ENCODE results near the gene KLF13.
"Not testable (repeated sequence)": the region's sequence is repeated elsewhere in the genome, so short reads cannot be mapped to it uniquely, and the experiment has no call there.

KLF13 gene

GRCh38 chr15:31347067-31347975 lies 20.7 kb downstream of the KLF13 start:
- no peak for DNase-seq (ENCODE audit: low spot score)

- DNase-seq (ENCODE audit: low spot score): no peak
These were observed 21.6 kb downstream of the KLF13 start for GRCh38 chr15:31347981-31348803.

- DNase-seq (ENCODE audit: low spot score): no peak
These were observed 22.9 kb downstream of the KLF13 start for GRCh38 chr15:31349233-31350141.

GRCh38 chr15:31350771-31351170 lies 24.1 kb downstream of the KLF13 start:
- no peak for DNase-seq (ENCODE audit: low spot score)

GRCh38 chr15:31352339-31352751 lies 25.7 kb downstream of the KLF13 start:
- no peak for DNase-seq (ENCODE audit: low spot score)

GRCh38 chr15:31352911-31353811 lies 26.5 kb downstream of the KLF13 start:
- peak; percentile 35 for DNase-seq (ENCODE audit: low spot score)

GRCh38 chr15:31353931-31354330 lies 27.3 kb downstream of the KLF13 start:
- peak; percentile 21 for DNase-seq (ENCODE audit: low spot score)

- DNase-seq (ENCODE audit: low spot score): not testable (repeated sequence)
These were observed 29.5 kb downstream of the KLF13 start for GRCh38 chr15:31356097-31356496.

- no peak for DNase-seq (ENCODE audit: low spot score)
These were observed 30.5 kb downstream of the KLF13 start for GRCh38 chr15:31357148-31357547.

GRCh38 chr15:31358163-31358562 lies 31.5 kb downstream of the KLF13 start:
- DNase-seq (ENCODE audit: low spot score): no peak

- no peak for DNase-seq (ENCODE audit: low spot score)
These were observed 32.5 kb downstream of the KLF13 start for GRCh38 chr15:31358957-31359701.

GRCh38 chr15:31359702-31360111 lies 33.1 kb downstream of the KLF13 start:
- DNase-seq (ENCODE audit: low spot score): no peak

- DNase-seq (ENCODE audit: low spot score): no peak
These were observed 33.5 kb downstream of the KLF13 start for GRCh38 chr15:31360158-31360561.

- DNase-seq (ENCODE audit: low spot score): peak; percentile 48
These were observed 34.5 kb downstream of the KLF13 start for GRCh38 chr15:31360843-31361763.

GRCh38 chr15:31361764-31362515 lies 35.3 kb downstream of the KLF13 start:
- no peak for DNase-seq (ENCODE audit: low spot score)

- DNase-seq (ENCODE audit: low spot score): no peak
These were observed 36.3 kb downstream of the KLF13 start for GRCh38 chr15:31362886-31363285.

GRCh38 chr15:31364301-31365031 lies 37.8 kb downstream of the KLF13 start:
- DNase-seq (ENCODE audit: low spot score): peak; percentile 68
